HepG2 (cell line): ENCODE measurements around the gene PLCB1. TPM values are rescaled to one million over a fixed set of nuclear protein-coding genes. Genes with fewer than 3 reads are reported as not detected.

Source experiments
- ATAC-seq: fragments of 200-7000 bp; cut with Tn5 transposase; 3 replicates; pipeline ENCODE4 v1.9.1; 2020; ENCODE audit warnings: mild to moderate bottlenecking, moderate library complexity
- BruUV-seq: library from RNA; stranded (reverse); fragments of 400-500 nt; replicated peaks from 2 replicates; lab custom pipeline; 2021; lab: Mats Ljungman, UMichigan
- CTCF ChIA-PET: fragments of 300-600 bp; formaldehyde crosslinking; extraction: SDS; loops from one replicate; lab custom pipeline; 2021; ENCODE audit warnings: low total read pairs, inconsistent platforms, low intra/inter-chr PET ratio; lab: Yijun Ruan, JAX
- POLR2A ChIA-PET: fragments of 350-600 bp; sonication (Branson Sonifier 250); formaldehyde crosslinking; loops from one replicate; lab custom pipeline; 2020; ENCODE audit warnings: antibody characterized with exemption, inconsistent platforms; lab: Yijun Ruan, JAX
- DNase-seq: peaks from one replicate; pipeline ENCODE4 v3.0.0-alpha.2; 2015; ENCODE audit warnings: low spot score
- FAIRE-seq: peaks from 3 replicates; lab custom pipeline; 2011; peaks lifted over from hg19 to GRCh38; lab: Jason Lieb, UNC
- H2AFZ ChIP-seq: one replicate; pipeline ENCODE4 v1.6.1; 2011; ENCODE audit warnings: low read length, inconsistent platforms
- H3K27ac ChIP-seq: fragments of 300-600 bp; 3 replicates; pipeline ENCODE4 v1.8.0; 2011; ENCODE audit warnings: mixed run types, mild to moderate bottlenecking, mixed read lengths, low read length, inconsistent platforms; ENCODE audit not compliant: insufficient read depth; ENCODE audit errors: extremely low read length
- H3K27me3 ChIP-seq, 2 experiments: fragments of 200-600 bp in 1 of 2; 2 replicates in 1 of 2; 3 replicates in 1 of 2; pipeline versions ENCODE4 v1.6.0 to v1.8.0; 2011; ENCODE audit warnings: low read length in 2 of 2, mild to moderate bottlenecking in 2 of 2, moderate library complexity in 2 of 2, inconsistent platforms in 1 of 2; ENCODE audit not compliant: insufficient read depth in 2 of 2, control insufficient read depth in 1 of 2
- H3K36me3 ChIP-seq, 2 experiments: fragments of 200-600 bp in 1 of 2; replicated peaks in 1 of 2; 2 replicates in 1 of 2; 3 replicates in 1 of 2; pipeline versions ENCODE4 v1.5.1 to v1.8.0; 2011; ENCODE audit warnings: low read length in 2 of 2, inconsistent platforms in 1 of 2; ENCODE audit not compliant: insufficient read depth in 2 of 2, control insufficient read depth in 1 of 2
- H3K4me1 ChIP-seq: 2 replicates; pipeline ENCODE4 v1.5.1; 2012; ENCODE audit warnings: low read length, inconsistent platforms; ENCODE audit not compliant: insufficient read depth
- H3K4me2 ChIP-seq: 2 replicates; pipeline ENCODE4 v1.6.0; 2011; ENCODE audit warnings: low read depth, low read length, inconsistent platforms
- H3K4me3 ChIP-seq, 3 experiments: fragments of 200-600 bp in 1 of 3; sonication (generic), shearing (Covaris generic) in 1 of 3; replicated peaks in 1 of 3; 2 replicates each; pipeline ENCODE4 v1.5.1; 2011 to 2016; ENCODE audit warnings: low read length in 3 of 3, inconsistent platforms in 2 of 3, low read depth in 2 of 3, mild to moderate bottlenecking in 2 of 3, control low read depth in 1 of 3, mixed read lengths in 1 of 3; ENCODE audit not compliant: insufficient read depth in 1 of 3
- H3K79me2 ChIP-seq: one replicate; pipeline ENCODE4 v1.6.1; 2011; ENCODE audit warnings: low read length, inconsistent platforms; ENCODE audit not compliant: insufficient read depth
- H3K9ac ChIP-seq: 2 replicates; pipeline ENCODE4 v1.6.0; 2011; ENCODE audit warnings: mild to moderate bottlenecking, low read depth, low read length, inconsistent platforms; ENCODE audit not compliant: insufficient read depth
- H3K9me3 ChIP-seq: 2 replicates; pipeline ENCODE4 v1.5.1; 2012; ENCODE audit warnings: mild to moderate bottlenecking, low read length
- H4K20me1 ChIP-seq: 2 replicates; pipeline ENCODE4 v1.6.0; 2011; ENCODE audit warnings: inconsistent platforms, mild to moderate bottlenecking, low read length, moderate library complexity; ENCODE audit not compliant: insufficient read depth
- HOMEZ ChIP-seq: IDR thresholded peaks from 2 replicates; pipeline ENCODE4 v1.6.1; 2016; ENCODE audit warnings: low read depth
- JARID2 ChIP-seq: sonication (generic); formaldehyde crosslinking; IDR thresholded peaks from 2 replicates; pipeline ENCODE4 v1.8.1; 2023; ENCODE audit warnings: missing genetic modification reagents, inconsistent platforms; ENCODE audit not compliant: insufficient replicate concordance
- SP140L ChIP-seq: sonication (generic); formaldehyde crosslinking; IDR thresholded peaks from 2 replicates; pipeline ENCODE4 v1.4.0; 2020; ENCODE audit warnings: missing genetic modification reagents, borderline replicate concordance
- SUZ12 ChIP-seq: fragments of 150-350 bp; IDR thresholded peaks from 2 replicates; pipeline ENCODE4 v1.6.1; 2014; ENCODE audit warnings: low read depth, low read length
- TFDP2 ChIP-seq: sonication (generic); formaldehyde crosslinking; IDR thresholded peaks from 2 replicates; pipeline ENCODE4 v1.4.0; 2020; ENCODE audit warnings: missing genetic modification reagents
- ZBTB33 ChIP-seq: sonication (generic); formaldehyde crosslinking; IDR thresholded peaks from 2 replicates; pipeline ENCODE4 v1.4.0; 2020; ENCODE audit warnings: missing genetic modification reagents
- ZBTB39 ChIP-seq: sonication (generic); formaldehyde crosslinking; IDR thresholded peaks from 2 replicates; pipeline ENCODE4 v1.5.0; 2020; ENCODE audit warnings: missing genetic modification reagents
- ZNF180 ChIP-seq: sonication (generic); formaldehyde crosslinking; IDR thresholded peaks from 2 replicates; pipeline ENCODE4 v1.4.0; 2020; ENCODE audit warnings: low read depth, missing genetic modification reagents, borderline replicate concordance
- ZNF670 ChIP-seq: sonication (generic); formaldehyde crosslinking; IDR thresholded peaks from 2 replicates; pipeline ENCODE4 v1.8.0; 2022; ENCODE audit warnings: mild to moderate bottlenecking, missing genetic modification reagents, borderline replicate concordance
- WGBS: methylation state at CpG from one replicate; pipeline ENCODE4 v1.1.6; 2017; ENCODE audit warnings: low lambda C conversion rate; 5-methylcytosine and 5-hydroxymethylcytosine counted together
- in situ Hi-C: cut with HindIII; loops from 2 replicates; pipeline ENCODE4 v1.10.0; 2017; ENCODE audit warnings: low pct_unique_long_range_greater_than_20kb; ENCODE audit not compliant: extremely low pct_ligation_motif_present
- intact Hi-C: fragments of 100-400 bp; cut with micrococcal nuclease; formaldehyde crosslinking; loops from one replicate; pipeline ENCODE4 v1.10.0; 2022; ENCODE audit not compliant: unreplicated experiment
- polyA plus RNA-seq, 8 experiments: library from polyadenylated mRNA; depleted of rRNA in 3 of 8; stranded (reverse) in 7 of 8; unstranded in 1 of 8; fragments of >200 nt; fragmentation: Illumina TruSeq in 4 of 8; extraction: Trizol in 4 of 8; gene quantifications; 2 replicates each; pipeline versions ENCODE4 v1.2.1 to v1.2.3, GENCODE V29; 2011 to 2016; ENCODE audit warnings: low read depth in 4 of 8, missing spikeins in 1 of 8, mixed read lengths in 1 of 8; ENCODE audit not compliant: insufficient read depth in 1 of 8
- total RNA-seq, 5 experiments: library from RNA; depleted of rRNA; stranded (reverse); fragments of >200 nt; fragmentation: Illumina TruSeq; extraction: Trizol; gene quantifications; 2 replicates each; pipeline ENCODE4 v1.2.3, GENCODE V29; 2016; ENCODE audit warnings: low read depth in 1 of 5

PLCB1 gene
- total and polyA plus RNA-seq, 2 of the 13 experiments (the other 11 are each of a cell fraction or from before 2014, with no cell fraction given) = 42.4 to 55.9 TPM

- BruUV-seq = no TSS peak
- TF ChIP-seq SUZ12 (no peak), JARID2 (CRISPR knock-in tag) (no peak), ZBTB33 (CRISPR knock-in tag) (peak; percentile 69; the same call in 1 of the 2 replicates)
Measured at GRCh38 chr20:8213831-8214587, 81.9 kb downstream of the PLCB1 start.

GRCh38 chr20:8215361-8215781 lies 83.3 kb downstream of the PLCB1 start:
- Histone ChIP-seq H3K27me3 (no peaks in the 10 kb centered on the region), H3K36me3 (peaks cover 0 to under 1% of the 10 kb centered on the region in 2 experiments; a peak in 4 of 5 replicates), H3K4me2 (no peak overlapping the region), H3K9me3 (no peaks in the 10 kb centered on the region), H3K4me1 (peaks cover 31% of the 10 kb centered on the region), H3K27ac (no peak overlapping the region), H3K4me3 (no peak overlapping the region), H4K20me1 (no peaks in the 10 kb centered on the region), H3K79me2 (peaks cover 15% of the 10 kb centered on the region), H2AFZ (no peak overlapping the region), H3K9ac (no peak overlapping the region)
- intact Hi-C loops = no loop called here
- WGBS = 96% methylated on average over 8 of the region's 8 CpGs
- ChIA-PET POLR2A (no interaction called here), CTCF (no interaction called here)
- BruUV-seq = no TSS peak
- in situ Hi-C loops = no loop called here
- ATAC-seq = no peak
- no peak for FAIRE-seq
- no peak for DNase-seq
- TF ChIP-seq HOMEZ (CRISPR knock-in tag) (no peak), ZBTB39 (CRISPR knock-in tag) (no peak), TFDP2 (CRISPR knock-in tag) (no peak), SP140L (CRISPR knock-in tag) (no peak), ZNF180 (no peak), ZNF670 (CRISPR knock-in tag) (no peak)

More at GRCh38 chr20:8213831-8214587, 81.9 kb downstream of the PLCB1 start:
- in situ Hi-C loops (no loop called here), intact Hi-C loops (no loop called here)
- Histone ChIP-seq H3K9ac (no peak overlapping the region), H3K27ac (no peak overlapping the region), H2AFZ (no peak overlapping the region), H3K27me3 (no peaks in the 10 kb centered on the region), H3K9me3 (no peaks in the 10 kb centered on the region), H3K36me3 (no peaks in the 10 kb centered on the region; a peak in 1 of 5 replicates), H4K20me1 (no peaks in the 10 kb centered on the region), H3K4me1 (peaks cover 40% of the 10 kb centered on the region), H3K79me2 (peaks cover 19% of the 10 kb centered on the region), H3K4me3 (no peak overlapping the region), H3K4me2 (no peak overlapping the region)
- DNase-seq (no peak), ATAC-seq (no peak), FAIRE-seq (no peak)
- 97% methylated on average over 12 of the region's 12 CpGs for WGBS
- POLR2A ChIA-PET = no interaction called here
- CTCF ChIA-PET = no interaction called here
